ENCODE results near the gene TFAP2C.

TFAP2C gene

GRCh38 chr20:56590888-56591287 lies 38.2 kb upstream of the TFAP2C start:
- no peak for TF ChIP-seq EZH2 (IDR thresholded peaks at IDR 0.05)
- TF ChIP-seq FOXP2 (optimal IDR thresholded peaks at IDR 0.05; ENCODE audit: control extremely low read depth, extremely low read length, insufficient read depth) = no peak
- TF ChIP-seq POLR2AphosphoS5 (IDR thresholded peaks at IDR 0.05; ENCODE audit: borderline replicate concordance, low read depth, low read length) = no peak
- Histone ChIP-seq H3K36me3 (ENCODE audit: insufficient read depth, low read length) (no peaks in the 10 kb centered on the region), H3K9ac (ENCODE audit: insufficient read length) (no peak overlapping the region), H3K9me3 (ENCODE audit: low read depth, low read length) (no peaks in the 10 kb centered on the region), H3K4me3 (no peak overlapping the region), H3K27ac (no peak overlapping the region)
- DNase-seq (ENCODE audit: low read depth, low spot score) = no peak

- TF ChIP-seq FOXP2 (optimal IDR thresholded peaks at IDR 0.05; ENCODE audit: control extremely low read depth, extremely low read length, insufficient read depth) = no peak
- DNase-seq (ENCODE audit: low read depth, low spot score) = no peak
- Histone ChIP-seq H3K4me3 (no peak overlapping the region), H3K27ac (no peak overlapping the region), H3K9me3 (ENCODE audit: low read depth, low read length) (no peaks in the 10 kb centered on the region), H3K36me3 (ENCODE audit: insufficient read depth, low read length) (no peaks in the 10 kb centered on the region), H3K9ac (ENCODE audit: insufficient read length) (no peak overlapping the region)
Measured at GRCh38 chr20:56592211-56592610, 36.9 kb upstream of the TFAP2C start.

GRCh38 chr20:56592817-56593216 lies 36.3 kb upstream of the TFAP2C start:
- Histone ChIP-seq H3K4me3 (no peak overlapping the region), H3K27ac (no peak overlapping the region), H3K9ac (ENCODE audit: insufficient read length) (no peak overlapping the region), H3K36me3 (ENCODE audit: insufficient read depth, low read length) (no peaks in the 10 kb centered on the region), H3K9me3 (ENCODE audit: low read depth, low read length) (no peaks in the 10 kb centered on the region)
- no peak for DNase-seq (ENCODE audit: low read depth, low spot score)
- TF ChIP-seq POLR2AphosphoS5 (IDR thresholded peaks at IDR 0.05; ENCODE audit: borderline replicate concordance, low read depth, low read length) (no peak), FOXP2 (optimal IDR thresholded peaks at IDR 0.05; ENCODE audit: control extremely low read depth, extremely low read length, insufficient read depth) (no peak), EZH2 (IDR thresholded peaks at IDR 0.05) (no peak)

GRCh38 chr20:56595746-56596475 lies 33.2 kb upstream of the TFAP2C start:
- no peaks in the 10 kb centered on the region for H3K36me3 ChIP-seq (ENCODE audit: insufficient read depth, low read length)
- H3K9me3 ChIP-seq (ENCODE audit: low read depth, low read length) = no peaks in the 10 kb centered on the region
- TF ChIP-seq EZH2 (IDR thresholded peaks at IDR 0.05) (no peak), POLR2AphosphoS5 (IDR thresholded peaks at IDR 0.05; ENCODE audit: borderline replicate concordance, low read depth, low read length) (no peak), FOXP2 (optimal IDR thresholded peaks at IDR 0.05; ENCODE audit: control extremely low read depth, extremely low read length, insufficient read depth) (no peak)
- H3K27ac ChIP-seq = no peak overlapping the region
- H3K9ac ChIP-seq (ENCODE audit: insufficient read length) = no peak overlapping the region
- H3K4me3 ChIP-seq = no peak overlapping the region
- no peak for DNase-seq (ENCODE audit: low read depth, low spot score)

- Histone ChIP-seq H3K9ac (ENCODE audit: insufficient read length) (no peak overlapping the region), H3K27ac (no peak overlapping the region), H3K36me3 (ENCODE audit: insufficient read depth, low read length) (no peaks in the 10 kb centered on the region), H3K9me3 (ENCODE audit: low read depth, low read length) (no peaks in the 10 kb centered on the region), H3K4me3 (no peak overlapping the region)
- TF ChIP-seq POLR2AphosphoS5 (IDR thresholded peaks at IDR 0.05; ENCODE audit: borderline replicate concordance, low read depth, low read length) = no peak
- DNase-seq (ENCODE audit: low read depth, low spot score) = no peak
Measured at GRCh38 chr20:56601166-56601565, 27.9 kb upstream of the TFAP2C start.

- H3K9ac ChIP-seq (ENCODE audit: insufficient read length) = no peak overlapping the region
- no peak overlapping the region for H3K4me3 ChIP-seq
- H3K27ac ChIP-seq = no peak overlapping the region
- no peaks in the 10 kb centered on the region for H3K36me3 ChIP-seq (ENCODE audit: insufficient read depth, low read length)
- no peak for DNase-seq (ENCODE audit: low read depth, low spot score)
- no peak for TF ChIP-seq FOXP2 (optimal IDR thresholded peaks at IDR 0.05; ENCODE audit: control extremely low read depth, extremely low read length, insufficient read depth)
- no peak for TF ChIP-seq EZH2 (IDR thresholded peaks at IDR 0.05)
- TF ChIP-seq POLR2AphosphoS5 (IDR thresholded peaks at IDR 0.05; ENCODE audit: borderline replicate concordance, low read depth, low read length) = no peak
- H3K9me3 ChIP-seq (ENCODE audit: low read depth, low read length) = no peaks in the 10 kb centered on the region
Measured at GRCh38 chr20:56604673-56605072, 24.4 kb upstream of the TFAP2C start.

GRCh38 chr20:56605261-56605996 lies 23.7 kb upstream of the TFAP2C start:
- Histone ChIP-seq H3K9me3 (ENCODE audit: low read depth, low read length) (no peaks in the 10 kb centered on the region), H3K4me3 (no peak overlapping the region), H3K36me3 (ENCODE audit: insufficient read depth, low read length) (no peaks in the 10 kb centered on the region), H3K9ac (ENCODE audit: insufficient read length) (no peak overlapping the region), H3K27ac (no peak overlapping the region)
- DNase-seq (ENCODE audit: low read depth, low spot score) = no peak
- TF ChIP-seq POLR2AphosphoS5 (IDR thresholded peaks at IDR 0.05; ENCODE audit: borderline replicate concordance, low read depth, low read length) (no peak), FOXP2 (optimal IDR thresholded peaks at IDR 0.05; ENCODE audit: control extremely low read depth, extremely low read length, insufficient read depth) (no peak), EZH2 (IDR thresholded peaks at IDR 0.05) (no peak)

GRCh38 chr20:56606174-56606945 lies 22.7 kb upstream of the TFAP2C start:
- no peak for DNase-seq (ENCODE audit: low read depth, low spot score)

More at GRCh38 chr20:56606174-56606945, 22.7 kb upstream of the TFAP2C start:
- H3K9me3 ChIP-seq (ENCODE audit: low read depth, low read length) = no peaks in the 10 kb centered on the region
- H3K9ac ChIP-seq (ENCODE audit: insufficient read length) = no peak overlapping the region
- H3K27ac ChIP-seq = no peak overlapping the region
- TF ChIP-seq EZH2 (IDR thresholded peaks at IDR 0.05) = no peak
- TF ChIP-seq FOXP2 (optimal IDR thresholded peaks at IDR 0.05; ENCODE audit: control extremely low read depth, extremely low read length, insufficient read depth) = no peak
- TF ChIP-seq POLR2AphosphoS5 (IDR thresholded peaks at IDR 0.05; ENCODE audit: borderline replicate concordance, low read depth, low read length) = no peak
- no peaks in the 10 kb centered on the region for H3K36me3 ChIP-seq (ENCODE audit: insufficient read depth, low read length)
- H3K4me3 ChIP-seq = no peak overlapping the region

Measured in SK-N-MC (cell line).